Endothelial cell of umbilical vein (primary cell): Measurements from ENCODE around the gene OR5V1. TPM values are rescaled to one million over a fixed set of nuclear protein-coding genes. Genes with fewer than 3 reads are reported as not detected.

ENCODE experiments used
- BruUV-seq: library from RNA; stranded (reverse); fragments of 400-500 nt; replicated peaks from 2 replicates; lab custom pipeline; 2021; lab: Mats Ljungman, UMichigan
- CTCF ChIA-PET: fragments of 300-600, 350-600 bp; sonication (Branson Sonifier 250); formaldehyde crosslinking; loops from one replicate; lab custom pipeline; 2021; ENCODE audit warnings: antibody characterized with exemption, inconsistent platforms; lab: Charles Lee
- POLR2A ChIA-PET: fragments of 300-600, 350-600 bp; sonication (Branson Sonifier 250); formaldehyde crosslinking; loops from one replicate; lab custom pipeline; 2021; ENCODE audit warnings: antibody characterized with exemption, inconsistent platforms; lab: Charles Lee
- DNase-seq: peaks from one replicate; pipeline ENCODE4 v3.0.0-alpha.2; 2011; ENCODE audit warnings: low read depth, low spot score
- FAIRE-seq: peaks from 2 replicates; lab custom pipeline; 2011; peaks lifted over from hg19 to GRCh38; lab: Jason Lieb, UNC
- H2AFZ ChIP-seq: 2 replicates; pipeline ENCODE4 v1.6.0; 2012; ENCODE audit warnings: low read depth, low read length, control low read depth, inconsistent platforms
- H3K27ac ChIP-seq: 2 replicates; pipeline ENCODE4 v1.5.1; 2011; ENCODE audit warnings: low read depth, mild to moderate bottlenecking, control low read depth, low read length, moderate library complexity; ENCODE audit not compliant: insufficient read depth
- H3K27me3 ChIP-seq, 2 experiments: 2 replicates each; pipeline versions ENCODE4 v1.6.0 to v1.6.1; 2011; ENCODE audit warnings: low read length in 2 of 2, mixed read lengths in 1 of 2; ENCODE audit not compliant: control insufficient read depth in 2 of 2, insufficient read depth in 2 of 2
- H3K36me3 ChIP-seq, 2 experiments: 2 replicates in 1 of 2; 3 replicates in 1 of 2; pipeline ENCODE4 v1.5.1; 2011; ENCODE audit warnings: low read length in 2 of 2, mild to moderate bottlenecking in 1 of 2, moderate library complexity in 1 of 2; ENCODE audit not compliant: control insufficient read depth in 2 of 2, insufficient read depth in 2 of 2; ENCODE audit errors: extremely low read depth in 1 of 2
- H3K4me1 ChIP-seq: 3 replicates; pipeline ENCODE4 v1.5.1; 2011; ENCODE audit warnings: mild to moderate bottlenecking, low read length; ENCODE audit not compliant: control insufficient read depth, insufficient read depth; ENCODE audit errors: extremely low read depth
- H3K4me2 ChIP-seq: 2 replicates; pipeline ENCODE4 v1.6.1; 2011; ENCODE audit warnings: low read length, control low read depth, mixed read lengths; ENCODE audit not compliant: insufficient read depth
- H3K4me3 ChIP-seq, 3 experiments: fragments of 200-600 bp in 1 of 3; sonication (generic), shearing (Covaris generic) in 1 of 3; replicated peaks in 1 of 3; 2 replicates each; pipeline ENCODE4 v1.5.1; 2011 to 2016; ENCODE audit warnings: control low read depth in 3 of 3, low read length in 3 of 3, mild to moderate bottlenecking in 2 of 3, inconsistent platforms in 1 of 3, low read depth in 1 of 3, moderate library complexity in 1 of 3; ENCODE audit not compliant: insufficient read depth in 1 of 3
- H3K79me2 ChIP-seq: 2 replicates; pipeline ENCODE4 v1.6.0; 2012; ENCODE audit warnings: low read length, inconsistent platforms; ENCODE audit not compliant: control insufficient read depth, insufficient read depth
- H3K9ac ChIP-seq: replicated peaks from 2 replicates; pipeline ENCODE3; 2011; ENCODE audit warnings: low read length, control low read depth; ENCODE audit not compliant: insufficient read depth; ENCODE audit errors: extremely low read depth
- H3K9me1 ChIP-seq: replicated peaks from 3 replicates; pipeline ENCODE4 v1.6.0; 2011; ENCODE audit warnings: mild to moderate bottlenecking, low read length; ENCODE audit not compliant: control insufficient read depth, insufficient read depth; ENCODE audit errors: extremely low read depth
- H3K9me3 ChIP-seq: replicated peaks from 2 replicates; pipeline ENCODE4 v1.5.1; 2012; ENCODE audit warnings: low read length, inconsistent platforms; ENCODE audit not compliant: control insufficient read depth, insufficient read depth
- H4K20me1 ChIP-seq: replicated peaks from 2 replicates; pipeline ENCODE3; 2011; ENCODE audit warnings: mild to moderate bottlenecking, low read length; ENCODE audit not compliant: control insufficient read depth, insufficient read depth; ENCODE audit errors: extremely low read depth
- dilution Hi-C: fragments of 300-500 bp; cut with MboI; formaldehyde crosslinking; loops from one replicate; pipeline ENCODE4 v1.15.0; 2019; ENCODE audit warnings: low sequenced_read_pairs; ENCODE audit not compliant: extremely low pct_ligation_motif_present
- intact Hi-C: fragments of 100-400 bp; cut with micrococcal nuclease; formaldehyde crosslinking; loops from one replicate; pipeline ENCODE4 v1.10.0; 2022
- polyA plus RNA-seq, 4 experiments: library from polyadenylated mRNA; depleted of rRNA in 3 of 4; stranded (reverse) in 3 of 4; unstranded in 1 of 4; fragments of >200 nt; gene quantifications; 2 replicates each; pipeline versions ENCODE4 v1.2.1 to v1.2.3, GENCODE V29; 2011 to 2012; ENCODE audit warnings: missing spikeins in 1 of 4
- total RNA-seq: library from RNA; stranded (reverse); gene quantifications from 2 replicates; pipeline ENCODE4 v1.2.3, GENCODE V29; 2021
- TF ChIP-seq, protein P1 (sequence below): IDR thresholded peaks from 2 replicates; pipeline ENCODE4 v1.6.1; 2011; ENCODE audit not compliant: insufficient read depth, insufficient read length

The OR5V1 gene
- total and polyA plus RNA-seq, 2 donors (not counting 3 experiments of a cell fraction or from before 2014, with no cell fraction given), result not detected

DNA sequence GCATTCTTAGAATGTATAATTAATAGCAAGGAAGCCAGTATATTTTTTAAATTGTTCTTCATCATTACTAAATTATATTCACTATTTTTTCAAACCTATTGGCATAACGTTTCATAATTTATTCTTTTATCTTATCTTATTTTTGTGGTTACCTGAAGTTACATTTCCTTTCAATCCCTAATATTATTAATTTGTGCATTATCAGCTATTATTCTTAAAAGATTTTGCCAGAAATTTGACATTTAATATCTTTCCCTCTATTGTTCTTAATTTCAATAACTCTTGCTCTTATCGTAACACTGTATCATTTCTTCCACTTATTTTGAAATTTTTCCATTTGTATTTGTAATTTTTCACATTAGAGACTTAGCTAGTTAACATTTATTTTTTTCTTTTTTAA is 48.7 kb downstream of the OR5V1 start:
- no TSS peak for BruUV-seq
- no peaks in the 10 kb centered on the region for H3K36me3 ChIP-seq

More for the DNA sequence above, 48.7 kb downstream of the OR5V1 start:
- TF ChIP-seq, protein P1, sequence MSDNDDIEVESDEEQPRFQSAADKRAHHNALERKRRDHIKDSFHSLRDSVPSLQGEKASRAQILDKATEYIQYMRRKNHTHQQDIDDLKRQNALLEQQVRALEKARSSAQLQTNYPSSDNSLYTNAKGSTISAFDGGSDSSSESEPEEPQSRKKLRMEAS, result no peak
- no peak for FAIRE-seq
- H3K4me2 ChIP-seq, result no peak overlapping the region
- dilution Hi-C loops, result no loop called here
- H4K20me1 ChIP-seq, result no peaks in the 10 kb centered on the region
- DNase-seq, result no peak
- H3K4me3 ChIP-seq, result no peak overlapping the region
- no peaks in the 10 kb centered on the region for H3K9me3 ChIP-seq
- H2AFZ ChIP-seq, result no peak overlapping the region
- intact Hi-C loops, result no loop called here
- H3K9ac ChIP-seq, result no peak overlapping the region
- H3K79me2 ChIP-seq, result no peaks in the 10 kb centered on the region
- no peaks in the 10 kb centered on the region for H3K4me1 ChIP-seq
- H3K9me1 ChIP-seq, result no peaks in the 10 kb centered on the region
- ChIA-PET CTCF (no interaction called here), POLR2A (no interaction called here)
- H3K27ac ChIP-seq, result no peak overlapping the region
- H3K27me3 ChIP-seq, result no peaks in the 10 kb centered on the region

Other genes starting within 250 kb of the OR5V1 start
- gene OR2J2, start 198.0 kb downstream of the OR5V1 start, total RNA-seq, result not detected in 2 replicates
- not detected in 2 replicates for gene OR2J2, start 198.0 kb downstream of the OR5V1 start, polyA plus RNA-seq
- gene OR14J1, start 67.2 kb downstream of the OR5V1 start, total RNA-seq, result not detected in 2 replicates
- not detected in 2 replicates for gene OR14J1, start 67.2 kb downstream of the OR5V1 start, polyA plus RNA-seq
- gene OR12D3, start 6.4 kb upstream of the OR5V1 start, total RNA-seq, result not detected in 2 replicates
- gene OR12D3, start 6.4 kb upstream of the OR5V1 start, polyA plus RNA-seq, result not detected in 2 replicates
- gene OR12D2, start 26.8 kb upstream of the OR5V1 start, total RNA-seq, result not detected in 2 replicates
- gene OR12D2, start 26.8 kb upstream of the OR5V1 start, polyA plus RNA-seq, result not detected in 2 replicates
- not detected in 2 replicates for gene OR12D1, start 46.1 kb upstream of the OR5V1 start, total RNA-seq
- gene OR12D1, start 46.1 kb upstream of the OR5V1 start, polyA plus RNA-seq, result not detected in 2 replicates
- gene OR10C1, start 70.4 kb upstream of the OR5V1 start, total RNA-seq, result not detected in 2 replicates
- gene OR10C1, start 70.4 kb upstream of the OR5V1 start, polyA plus RNA-seq, result not detected in 2 replicates
- gene OR11A1, start 88.2 kb upstream of the OR5V1 start, total RNA-seq, result not detected in 2 replicates
- not detected in 2 replicates for gene OR11A1, start 88.2 kb upstream of the OR5V1 start, polyA plus RNA-seq
- not detected in 2 replicates for gene OR2H1, start 88.3 kb upstream of the OR5V1 start, total RNA-seq
- gene OR2H1, start 88.3 kb upstream of the OR5V1 start, polyA plus RNA-seq, result not detected in 2 replicates
- not detected in 2 replicates for gene MAS1L, start 119.1 kb upstream of the OR5V1 start, total RNA-seq
- gene MAS1L, start 119.1 kb upstream of the OR5V1 start, polyA plus RNA-seq, result not detected in 2 replicates
- gene UBD, start 190.9 kb upstream of the OR5V1 start, total RNA-seq, result 0.31 TPM in 1 of 2 replicates, not detected in the other
- gene UBD, start 190.9 kb upstream of the OR5V1 start, polyA plus RNA-seq, result 0.10 and 0.13 TPM in 2 replicates
- gene OR2H2, start 216.3 kb upstream of the OR5V1 start, total RNA-seq, result not detected in 2 replicates
- not detected in 2 replicates for gene OR2H2, start 216.3 kb upstream of the OR5V1 start, polyA plus RNA-seq